NCI-H345 treated with DMSO at 0.1 percent for 48 hours (cell line): ENCODE results near the gene HRAS.

ENCODE experiments used
- DNase-seq: peaks from one replicate; lab custom pipeline; 2025; ENCODE audit not compliant: unreplicated experiment; lab: John Stamatoyannopoulos, UW

Gene HRAS

DNA sequence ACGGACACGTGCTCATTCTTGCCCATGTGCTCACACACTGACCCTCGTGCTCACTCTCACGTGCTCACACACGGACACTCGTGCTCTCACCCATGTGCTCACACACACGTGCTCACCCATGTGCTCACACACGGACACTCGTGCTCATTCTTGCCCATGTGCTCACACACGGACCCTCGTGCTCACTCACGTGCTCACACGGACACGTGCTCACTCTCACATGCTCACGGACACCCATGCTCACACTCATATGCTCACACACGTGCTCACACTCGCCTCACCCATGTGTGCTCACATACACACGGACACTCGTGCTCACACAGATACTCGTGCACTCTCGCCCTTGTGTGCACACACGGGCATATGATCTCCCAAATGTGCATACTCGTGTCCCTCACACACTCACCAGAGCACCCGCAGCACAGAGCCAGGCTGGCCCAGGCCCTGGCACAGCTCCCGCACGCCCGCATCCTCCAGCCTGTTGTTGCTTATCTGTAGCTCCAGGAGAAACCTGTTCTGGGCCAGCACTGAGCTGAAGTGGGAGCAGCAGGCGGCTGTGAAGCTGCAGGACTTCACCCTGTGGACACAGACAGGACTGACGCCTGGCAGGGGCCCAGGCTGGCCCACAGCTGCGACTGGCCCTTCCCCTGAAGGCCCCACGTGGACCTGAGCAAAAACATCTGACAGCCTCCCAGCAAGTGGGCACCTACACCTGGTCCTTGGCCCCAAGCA is 37.6 kb downstream of the HRAS start:
- no peak for DNase-seq

DNA sequence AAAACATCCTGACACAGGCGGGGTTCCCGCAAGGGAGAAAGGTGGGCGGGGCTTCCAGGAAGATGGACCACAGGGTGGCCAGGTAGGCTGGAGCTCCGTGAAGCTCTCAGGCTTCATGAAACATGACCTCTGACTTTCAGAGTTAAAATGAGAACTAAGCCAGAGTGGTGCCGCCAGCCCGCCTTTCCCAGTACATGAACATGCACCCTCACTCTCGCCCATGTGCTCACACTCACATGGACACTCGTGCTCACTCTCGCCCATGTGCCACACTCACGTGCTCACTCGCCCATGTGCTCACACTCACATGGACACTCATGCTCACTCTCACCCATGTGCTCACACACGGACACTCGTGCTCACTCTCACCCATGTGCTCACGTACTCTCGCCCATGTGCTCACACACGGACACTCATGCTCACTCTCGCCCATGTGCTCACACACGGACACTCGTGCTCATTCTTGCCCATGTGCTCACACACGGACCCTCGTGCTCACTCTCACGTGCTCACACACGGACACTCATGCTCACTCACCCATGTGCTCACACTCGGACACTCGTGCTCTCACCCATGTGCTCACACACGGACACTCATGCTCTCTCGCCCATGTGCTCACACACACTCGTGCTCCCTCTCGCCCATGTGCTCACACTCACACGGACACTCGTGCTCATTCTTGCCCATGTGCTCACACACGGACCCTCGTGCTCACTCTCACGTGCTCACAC is 38.4 kb downstream of the HRAS start:
- no peak for DNase-seq

DNA sequence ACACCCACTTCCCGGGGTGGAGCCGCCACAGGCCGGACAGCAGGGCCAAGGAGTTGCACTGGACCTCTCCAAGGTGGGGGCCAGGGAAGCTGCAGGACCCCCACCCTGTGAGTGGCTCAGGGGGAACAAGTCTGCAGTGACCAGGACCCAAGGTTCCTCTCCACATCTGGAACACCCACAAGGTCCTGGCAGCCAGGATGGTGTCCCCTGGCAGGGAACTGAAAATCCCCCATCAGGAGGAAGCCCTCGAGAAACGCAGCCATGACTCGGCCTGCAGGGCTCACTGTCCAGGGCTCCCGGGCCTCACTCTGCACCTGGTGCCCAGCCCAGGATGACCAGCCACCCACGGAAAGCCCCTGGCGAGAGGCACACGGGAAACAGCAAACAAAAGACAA is 39.8 kb downstream of the HRAS start:
- DNase-seq = no peak

DNA sequence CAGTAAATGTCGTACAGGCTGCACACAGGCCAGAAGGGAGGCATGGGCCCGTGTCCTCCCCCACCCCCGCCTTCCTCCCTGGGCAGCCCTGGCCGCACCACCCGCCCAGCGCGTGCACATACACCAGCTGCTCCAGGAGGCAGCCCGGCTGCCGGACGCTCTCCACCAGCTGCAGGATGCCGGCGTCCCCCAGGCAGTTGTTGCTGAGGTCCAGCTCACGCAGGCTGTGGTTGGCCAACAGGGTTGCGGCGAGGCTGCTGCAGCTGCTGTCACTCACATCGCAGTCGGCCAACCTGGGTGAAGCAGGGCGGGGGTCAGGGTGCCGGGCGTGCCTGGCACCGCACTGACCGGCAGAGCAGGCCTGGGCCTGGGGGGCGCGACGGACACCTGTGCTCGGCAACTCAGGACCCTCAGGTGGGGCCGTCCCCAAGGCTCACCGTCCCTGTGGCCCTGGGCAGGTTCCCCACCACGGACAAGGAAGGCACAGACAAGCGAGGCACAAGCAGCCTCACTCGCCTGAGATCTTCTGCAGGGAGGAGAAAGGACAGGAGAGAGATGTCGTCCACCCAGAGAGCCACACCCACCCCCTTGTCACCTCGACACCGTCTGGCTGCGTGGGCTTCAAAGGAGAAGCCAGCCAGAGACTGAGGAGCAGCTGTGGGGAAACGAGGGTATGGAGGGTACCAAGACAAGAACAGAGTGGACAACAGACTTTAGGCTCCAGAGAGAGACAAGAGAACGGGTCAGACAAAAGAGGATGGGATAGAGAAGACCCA is 40.4 kb downstream of the HRAS start:
- no peak for DNase-seq

DNA sequence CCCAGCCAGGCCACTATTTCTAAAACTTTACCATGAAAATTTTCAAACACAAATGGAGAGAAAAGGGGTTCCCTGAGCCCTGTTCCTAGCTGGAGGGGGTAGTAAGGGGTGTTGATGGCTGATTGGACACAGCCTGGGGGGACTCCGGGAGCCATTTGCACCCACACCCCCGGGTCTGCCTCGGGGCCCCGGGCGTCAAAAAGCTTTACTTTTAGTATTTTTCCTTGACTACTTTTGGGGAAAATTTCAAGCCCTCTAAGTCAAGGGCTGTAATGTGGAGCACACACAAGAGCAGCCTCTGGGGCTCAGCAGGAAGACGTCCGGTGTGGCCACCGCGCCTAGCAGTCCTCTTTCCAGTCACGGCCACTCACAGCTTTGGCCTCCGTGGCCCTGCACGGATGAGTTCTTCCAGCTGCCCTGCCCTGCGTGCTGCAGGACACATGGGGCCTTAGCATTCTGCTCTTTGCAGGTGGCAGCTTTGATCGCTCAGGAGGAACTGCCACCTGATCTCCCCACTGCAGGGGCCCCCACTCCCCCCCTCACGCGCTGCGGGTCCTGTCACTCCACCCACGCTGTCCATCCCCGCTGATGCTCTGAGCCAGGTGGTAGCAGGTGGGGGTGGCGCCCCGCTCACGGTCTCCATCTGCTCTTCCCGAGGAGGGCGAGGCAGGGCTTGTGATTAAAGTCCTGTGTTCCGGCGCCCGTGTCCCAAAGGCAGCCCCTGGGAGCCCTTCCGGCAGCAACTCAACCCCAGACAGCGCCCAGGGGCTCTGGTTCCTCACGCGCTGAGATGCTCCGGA is 42.7 kb downstream of the HRAS start:
- no peak for DNase-seq

DNA sequence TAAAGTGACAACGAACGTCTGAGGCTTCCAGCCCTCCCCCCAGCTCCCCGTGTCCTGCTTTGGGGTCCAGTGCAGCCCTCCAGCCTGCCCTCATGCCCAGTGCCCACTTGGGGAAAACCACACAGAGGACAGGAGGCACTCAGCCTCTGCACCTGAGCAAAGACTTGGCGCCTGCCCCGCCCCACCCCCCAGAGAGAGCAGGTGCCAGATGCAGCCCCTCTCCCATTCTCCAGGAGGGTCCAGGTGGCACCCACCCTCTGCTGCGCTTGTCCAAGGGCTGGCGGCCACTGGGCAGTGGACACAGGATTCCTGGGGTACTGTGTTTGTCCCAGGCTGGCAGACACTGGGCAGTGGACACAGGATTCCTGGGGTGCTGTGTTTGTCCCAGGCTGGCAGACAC is 44.0 kb downstream of the HRAS start:
- DNase-seq = no peak

DNA sequence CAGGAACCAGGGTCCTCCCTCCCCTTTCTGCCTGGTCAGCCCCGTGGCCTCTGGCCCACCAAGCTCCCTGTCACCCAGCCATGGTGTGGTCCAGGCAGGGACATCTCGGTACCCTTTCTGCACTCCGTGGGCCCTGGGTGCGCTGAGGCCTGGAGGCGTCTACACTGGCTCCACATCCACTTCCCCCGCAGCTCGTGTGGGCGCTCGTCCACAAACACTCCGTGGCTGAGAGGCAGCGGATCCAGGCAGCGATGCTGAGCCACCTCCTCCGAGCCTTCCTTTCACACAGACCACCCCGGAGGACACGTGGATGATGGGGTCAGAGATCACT is 44.5 kb downstream of the HRAS start:
- no peak for DNase-seq

DNA sequence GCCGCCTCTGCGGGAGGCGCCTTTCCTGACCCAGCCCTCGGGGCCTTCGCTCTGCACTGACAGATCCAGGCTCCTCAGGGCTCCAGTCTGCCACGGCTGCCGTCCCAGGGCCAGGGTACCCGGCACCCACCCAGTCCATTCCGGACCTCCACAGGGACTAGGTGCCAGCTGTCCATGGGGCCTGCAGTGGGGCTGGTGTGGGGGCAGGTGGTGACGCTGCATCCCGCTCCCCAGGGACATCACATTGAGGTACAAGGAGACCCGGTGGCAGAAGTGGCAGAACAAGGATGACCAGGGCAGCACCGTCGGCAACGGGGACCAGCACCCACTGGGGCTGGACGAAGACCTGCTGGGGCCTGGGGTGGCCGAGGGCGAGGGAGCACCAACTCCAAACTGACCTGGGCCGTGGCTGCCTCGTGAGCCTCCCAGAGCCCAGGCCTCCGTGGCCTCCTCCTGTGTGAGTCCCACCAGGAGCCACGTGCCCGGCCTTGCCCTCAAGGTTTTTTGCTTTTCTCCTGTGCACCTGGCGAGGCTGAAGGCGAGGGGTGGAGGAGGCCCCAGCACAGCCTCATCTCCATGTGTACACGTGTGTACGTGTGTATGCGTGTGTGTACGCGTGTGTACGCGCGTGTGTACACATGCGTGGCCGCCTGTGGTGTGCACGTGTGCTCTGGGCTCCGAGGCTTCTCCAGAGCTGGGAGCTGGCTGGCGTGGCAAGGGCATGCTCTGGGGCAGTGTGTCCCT is 45.0 kb downstream of the HRAS start:
- no peak for DNase-seq

DNA sequence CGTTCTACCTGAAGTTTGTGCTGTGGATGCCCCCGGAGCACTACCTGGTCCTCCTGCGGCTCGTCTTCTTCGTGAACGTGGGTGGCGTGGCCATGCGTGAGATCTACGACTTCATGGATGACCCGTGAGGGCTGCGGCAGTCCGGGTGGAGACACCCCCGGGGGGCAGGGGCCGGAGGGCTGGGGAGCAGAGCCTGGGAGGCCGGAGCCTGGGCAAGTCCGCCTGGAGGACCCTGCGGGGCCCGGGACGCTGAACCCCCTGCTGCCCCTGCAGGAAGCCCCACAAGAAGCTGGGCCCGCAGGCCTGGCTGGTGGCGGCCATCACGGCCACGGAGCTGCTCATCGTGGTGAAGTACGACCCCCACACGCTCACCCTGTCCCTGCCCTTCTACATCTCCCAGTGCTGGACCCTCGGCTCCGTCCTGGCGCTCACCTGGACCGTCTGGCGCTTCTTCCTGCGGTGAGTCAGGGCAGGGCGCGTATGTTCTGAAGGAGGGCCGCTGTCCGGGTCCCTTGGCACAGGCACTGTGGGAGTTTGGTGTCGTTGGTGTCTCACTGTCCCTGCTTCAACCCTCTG is 45.7 kb downstream of the HRAS start:
- DNase-seq = no peak

DNA sequence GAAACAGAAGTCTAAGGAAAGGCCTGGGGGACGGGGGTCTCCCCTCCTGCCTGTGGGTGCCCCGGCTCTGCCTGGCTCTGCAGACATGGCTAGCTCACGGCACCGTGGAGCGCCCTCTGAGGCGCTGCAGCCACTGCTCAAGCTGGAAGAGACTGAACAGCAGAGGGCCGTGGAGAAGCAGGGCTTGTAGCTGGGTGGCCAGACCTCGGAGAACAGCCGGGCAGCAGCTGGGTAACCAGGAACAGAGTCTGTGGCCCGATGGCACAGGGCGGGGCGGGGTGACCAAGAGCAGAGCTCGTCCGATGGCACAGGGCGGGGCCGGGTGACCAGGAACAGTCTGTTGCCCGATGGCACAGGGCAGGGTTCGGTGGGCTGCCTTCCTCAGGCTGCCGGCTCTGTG is 46.4 kb downstream of the HRAS start:
- no peak for DNase-seq

DNA sequence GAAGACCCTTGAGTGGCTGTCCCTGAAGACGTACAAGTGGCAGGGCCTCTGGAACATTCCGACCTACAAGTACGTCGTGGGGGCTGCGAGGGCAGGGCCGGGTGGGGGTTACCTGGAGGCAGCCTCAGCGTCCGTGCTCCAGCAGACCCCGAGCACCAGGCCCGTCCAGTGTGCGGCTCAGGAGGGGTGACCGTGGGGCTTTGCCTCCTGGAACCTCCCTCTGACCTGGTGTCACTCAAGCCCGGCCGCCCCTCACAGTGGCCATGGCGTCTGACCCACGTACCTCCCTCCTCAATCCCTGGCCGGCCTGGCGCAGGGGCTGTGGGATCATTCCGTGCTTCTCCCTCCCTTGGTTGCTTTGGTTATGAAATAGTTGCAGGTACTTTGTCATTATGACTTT is 46.8 kb downstream of the HRAS start:
- DNase-seq = no peak

DNA sequence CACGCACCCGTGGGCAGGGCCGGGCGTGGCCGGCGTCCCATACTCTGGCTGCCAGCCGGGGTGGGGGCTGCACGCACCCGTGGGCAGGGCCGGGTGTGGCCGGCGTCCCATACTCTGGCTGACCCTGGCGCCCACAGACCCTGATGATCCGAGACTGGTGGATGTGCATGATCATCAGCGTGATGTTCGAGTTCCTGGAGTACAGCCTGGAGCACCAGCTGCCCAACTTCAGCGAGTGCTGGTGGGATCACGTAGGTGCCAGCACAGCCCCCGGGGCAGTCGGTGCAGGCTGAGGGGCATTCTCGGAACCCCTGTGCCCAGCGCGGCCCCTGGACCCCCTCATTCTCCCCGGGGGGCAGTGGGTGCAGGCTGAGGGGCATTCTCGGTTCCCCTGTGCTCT is 47.3 kb downstream of the HRAS start:
- no peak for DNase-seq

DNA sequence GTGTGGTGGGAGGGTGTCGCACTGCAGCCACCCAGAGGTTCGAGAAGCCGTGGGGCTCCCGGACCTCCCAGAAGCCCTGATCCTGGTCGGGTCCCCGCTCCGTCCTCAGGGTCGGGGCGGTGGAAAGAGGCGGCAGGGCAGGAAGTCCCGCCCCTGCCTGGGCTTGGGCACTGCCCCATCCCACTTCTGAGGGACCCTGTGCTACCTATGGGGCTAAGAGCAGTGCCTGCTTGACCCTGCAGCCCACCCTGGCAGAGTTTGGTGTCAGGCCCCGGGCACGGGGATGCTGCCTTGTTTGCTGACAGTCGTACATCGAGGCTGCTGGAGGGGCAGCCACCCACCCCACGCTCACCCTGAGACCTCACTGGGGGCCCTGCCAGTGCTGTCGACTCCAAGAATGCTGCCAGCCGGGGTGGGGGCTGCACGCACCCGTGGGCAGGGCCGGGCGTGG is 47.8 kb downstream of the HRAS start:
- no peak for DNase-seq

DNA sequence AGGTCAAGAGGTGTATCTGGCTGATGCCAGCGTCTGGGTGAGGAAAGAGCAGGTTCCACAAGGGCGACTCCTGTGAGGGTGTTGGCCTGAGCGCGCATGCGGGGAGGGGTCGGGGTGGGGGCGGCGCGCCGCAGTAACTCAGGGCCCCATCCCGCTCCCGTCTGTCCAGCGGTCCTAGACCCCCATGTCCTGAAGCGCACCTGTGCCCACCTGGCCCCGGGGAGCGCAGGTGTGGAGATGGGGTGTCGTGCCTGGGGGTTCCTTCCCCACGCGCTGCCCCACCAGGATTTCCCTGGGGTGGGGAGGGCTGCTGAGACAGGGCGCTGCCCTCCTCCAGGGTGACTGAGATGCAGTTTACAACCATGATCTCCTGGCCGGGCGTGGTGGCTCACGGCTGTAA is 49.2 kb downstream of the HRAS start:
- no peak for DNase-seq

DNA sequence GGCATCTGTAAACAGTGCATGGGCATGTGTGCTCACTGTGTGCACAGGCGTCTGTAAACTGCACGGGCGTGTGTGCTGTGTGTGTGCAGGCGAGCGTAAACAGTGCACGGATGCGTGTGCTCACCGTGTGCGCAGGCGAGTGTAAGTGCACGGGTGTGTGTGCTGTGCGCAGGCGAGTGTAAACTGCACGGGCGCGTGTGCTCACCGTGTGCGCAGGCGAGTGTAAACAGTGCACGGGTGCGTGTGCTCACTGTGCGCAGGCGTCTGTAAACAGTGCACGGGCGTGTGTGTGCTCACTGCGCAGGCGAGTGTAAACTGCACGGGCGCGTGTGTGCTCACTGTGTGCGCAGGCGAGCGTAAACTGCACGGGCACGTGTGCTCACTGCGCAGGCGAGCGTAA is 50.8 kb downstream of the HRAS start:
- no peak for DNase-seq
